SH-SY5Y (cell line): ENCODE data around the gene SCTR.

Source experiments
- GATA2 ChIP-seq: IDR thresholded peaks from 2 replicates; pipeline ENCODE4 v1.6.1; 2011; ENCODE audit warnings: mild to moderate bottlenecking, low read depth, low read length
- GATA3 ChIP-seq: IDR thresholded peaks from 2 replicates; pipeline ENCODE4 v1.6.1; 2011; ENCODE audit warnings: low read depth, mild to moderate bottlenecking, low read length, moderate library complexity

- TF ChIP-seq GATA3 (no peak), GATA2 (no peak)
Measured at GRCh38 chr2:119429225-119429981, 94.9 kb downstream of the SCTR start.
